Measurements from ENCODE around the gene PDGFRA. TPM values are rescaled to one million over a fixed set of nuclear protein-coding genes. Genes with fewer than 3 reads are reported as not detected.

The PDGFRA gene
- total and polyA plus RNA-seq, 4 donors, result 6.5 to 37.0 (median 7.6) TPM

- H3K4me1 ChIP-seq (ENCODE audit: control insufficient read depth in 4 of 4, insufficient read depth in 4 of 4, low read length in 3 of 4), result peaks cover 22 to 61% (median 48%) of the 10 kb centered on the region in 4 donors
- TF ChIP-seq ZBTB33 (IDR thresholded peaks at IDR 0.05) (no peak), GABPA (IDR thresholded peaks at IDR 0.05 in 1 of 2, conservative IDR thresholded peaks at IDR 0.05 in 1 of 2) (no peak), JUND (IDR thresholded peaks at IDR 0.05) (no peak), REST (IDR thresholded peaks at IDR 0.05) (no peak), TAF1 (conservative IDR thresholded peaks at IDR 0.05) (no peak), RAD21 (IDR thresholded peaks at IDR 0.05) (no peak), HNF4A (conservative IDR thresholded peaks at IDR 0.05) (no peak), FOXA1 (IDR thresholded peaks at IDR 0.05) (no peak), SP1 (IDR thresholded peaks at IDR 0.05) (no peak), NR2F2 (IDR thresholded peaks at IDR 0.05) (no peak), MAX (IDR thresholded peaks at IDR 0.05) (no peak), YY1 (IDR thresholded peaks at IDR 0.05) (no peak)
- H3K36me3 ChIP-seq (ENCODE audit: control insufficient read depth in 4 of 4, insufficient read depth in 3 of 4, low read depth in 1 of 4, low read length in 3 of 4), result no peaks in the 10 kb centered on the region
- 9% methylated on average over 20 of the region's 20 CpGs for WGBS
- H3K27me3 ChIP-seq (ENCODE audit: control insufficient read depth in 4 of 4, insufficient read depth in 4 of 4, low read length in 3 of 4), result peaks cover 0 to 9% (median 3%) of the 10 kb centered on the region in 4 donors
- H3K4me3 ChIP-seq (ENCODE audit: low read depth in 1 of 3, low read length in 3 of 3), result peak overlapping the region in 2 of 3 donors; percentile 22 to 42
- no peak overlapping the region for H3K9ac ChIP-seq (ENCODE audit: low read depth in 1 of 2, low read length in 2 of 2)
- H3K9me3 ChIP-seq (ENCODE audit: control insufficient read depth in 4 of 4, low read length in 3 of 4), result no peaks in the 10 kb centered on the region
- H3K27ac ChIP-seq (ENCODE audit: low read depth in 1 of 2, low read length in 2 of 2), result no peak overlapping the region
- no peak for DNase-seq (ENCODE audit: low spot score)
Observed at GRCh38 chr4:54231419-54231767, 2.3 kb downstream of the PDGFRA start.

GRCh38 chr4:54231768-54232688, 2.9 kb downstream of the PDGFRA start:
- no peak for TF ChIP-seq ZBTB33 (IDR thresholded peaks at IDR 0.05)
- H3K27ac ChIP-seq (ENCODE audit: low read depth in 1 of 2, low read length in 2 of 2), result peak overlapping the region in 1 of 2 donors; percentile 20
- H3K36me3 ChIP-seq (ENCODE audit: control insufficient read depth in 4 of 4, insufficient read depth in 3 of 4, low read depth in 1 of 4, low read length in 3 of 4), result no peaks in the 10 kb centered on the region
- H3K27me3 ChIP-seq (ENCODE audit: control insufficient read depth in 4 of 4, insufficient read depth in 4 of 4, low read length in 3 of 4), result peaks cover 0 to 9% (median 3%) of the 10 kb centered on the region in 4 donors
- H3K4me1 ChIP-seq (ENCODE audit: control insufficient read depth in 4 of 4, insufficient read depth in 4 of 4, low read length in 3 of 4), result peaks cover 20 to 54% (median 42%) of the 10 kb centered on the region in 4 donors
- H3K9me3 ChIP-seq (ENCODE audit: control insufficient read depth in 4 of 4, low read length in 3 of 4), result no peaks in the 10 kb centered on the region
- H3K9ac ChIP-seq (ENCODE audit: low read depth in 1 of 2, low read length in 2 of 2), result no peak overlapping the region
- H3K4me3 ChIP-seq (ENCODE audit: low read depth in 1 of 3, low read length in 3 of 3), result peak overlapping the region in 2 of 3 donors; percentile 22 to 42
- 6% methylated on average over 63 of the region's 63 CpGs for WGBS
- DNase-seq (ENCODE audit: low spot score), result no peak

All from liver (tissue), 9 donors.